Right cardiac atrium (tissue), 5 donors: ENCODE measurements around the gene VWA7. TPM values are rescaled to one million over a fixed set of nuclear protein-coding genes. Genes with fewer than 3 reads are reported as not detected.

Experiments used
- ATAC-seq, 2 donors: fragments of 200-7000 bp; cut with Tn5 transposase; one replicate each; pipeline versions ENCODE4 v1.8.0 to v1.9.1; 2020; ENCODE audit warnings: moderate library complexity in 2 of 2, mild to moderate bottlenecking in 1 of 2
- DNase-seq, 3 donors: peaks; one replicate each; pipeline ENCODE4 v3.0.0-alpha.2; 2020
- H3K27ac ChIP-seq: one replicate; pipeline ENCODE4 v1.5.1; 2013; ENCODE audit warnings: mild to moderate bottlenecking, low read length, control low read depth, moderate library complexity
- H3K27me3 ChIP-seq: one replicate; pipeline ENCODE4 v1.6.1; 2013; ENCODE audit not compliant: control insufficient read depth, insufficient read depth
- H3K4me1 ChIP-seq: one replicate; pipeline ENCODE4 v1.6.1; 2013; ENCODE audit warnings: low read length; ENCODE audit not compliant: control insufficient read depth, insufficient read depth
- H3K4me3 ChIP-seq: one replicate; pipeline ENCODE4 v1.5.1; 2013; ENCODE audit warnings: low read length, control low read depth
- H3K9me3 ChIP-seq: one replicate; pipeline ENCODE4 v1.6.1; 2013; ENCODE audit warnings: low read length; ENCODE audit not compliant: control insufficient read depth
- whole genome bisulfite sequencing: extraction: QIAGEN DNeasy Blood & Tissue Kit; methylation state at CpG from one replicate; pipeline ENCODE4 v1.1.7; 2013; 5-methylcytosine and 5-hydroxymethylcytosine counted together
- intact Hi-C, 4 donors: fragments of 100-400 bp; cut with DNase I; formaldehyde crosslinking; loops; one replicate each; pipeline versions ENCODE4 v1.11.0 to v1.14.0; 2022 to 2023
- polyA plus RNA-seq: library from polyadenylated mRNA; stranded (reverse); fragments of 200-250 nt; gene quantifications from one replicate; pipeline ENCODE4 v1.2.3, GENCODE V29; 2013
- total RNA-seq, 4 donors: library from RNA; stranded (reverse); fragmentation: NEBNext Ultra II Directional; extraction: Animal tissue kit (Norgen Biotek cat#: 25700); gene quantifications; one replicate each; pipeline ENCODE4 v1.2.1, GENCODE V29; 2021
- donor health status: healthy with polysubstance abuse.
- donor health status: DM: no; HTN: yes; CAD: no.
- donor health status: DM: no; HTN: no; CAD: no.
- donor health status: DM: no; HTN: yes; CAD: no; lungs with severe emphysema.
- donor health status: DM: yes; HTN: yes; CAD: no.

The VWA7 gene
- total and polyA plus RNA-seq, 5 donors = 3.2 to 12.8 (median 7.0) TPM

- peaks cover 9% of the 10 kb centered on the region for H3K4me1 ChIP-seq
- H3K9me3 ChIP-seq = no peaks in the 10 kb centered on the region
- WGBS = under 1% methylated on average over 18 of the region's 18 CpGs
- H3K27me3 ChIP-seq = no peaks in the 10 kb centered on the region
- intact Hi-C loops = loop anchor here in 2 of 4 donors (5.0 to 10.0 kb wide), 2 partner anchors 37 to 100 kb away; no protein-coding TSS in a partner anchor
- ATAC-seq (peak; percentile 2 to 44), DNase-seq (peak; percentile 61 to 69 (median 67))
- peak overlapping the region; percentile 49 for H3K27ac ChIP-seq
- H3K4me3 ChIP-seq = peak overlapping the region; percentile 86
Observed at GRCh38 chr6:31734821-31735406, 42.2 kb downstream of the VWA7 start.

- no peaks in the 10 kb centered on the region for H3K9me3 ChIP-seq
- 9% methylated on average over 2 of the region's 2 CpGs for WGBS
- H3K27ac ChIP-seq = peak overlapping the region; percentile 49
- H3K27me3 ChIP-seq = no peaks in the 10 kb centered on the region
- H3K4me3 ChIP-seq = peak overlapping the region; percentile 86
- intact Hi-C loops = loop anchor here in 1 of 4 donors (10.0 kb wide), 1 partner anchor 100 kb away; no protein-coding TSS in a partner anchor
- ATAC-seq (no peak), DNase-seq (peak in 1 of 3 donors; percentile 77)
- peaks cover 9% of the 10 kb centered on the region for H3K4me1 ChIP-seq
Observed at GRCh38 chr6:31734247-31734820, 42.8 kb downstream of the VWA7 start.

- no peak for DNase-seq
- no peaks in the 10 kb centered on the region for H3K9me3 ChIP-seq
- WGBS = 83% methylated on average over 4 of the region's 4 CpGs
- H3K27ac ChIP-seq = peak overlapping the region; percentile 49
- no peaks in the 10 kb centered on the region for H3K27me3 ChIP-seq
- no peak overlapping the region for H3K4me3 ChIP-seq
- peaks cover 9% of the 10 kb centered on the region for H3K4me1 ChIP-seq
- intact Hi-C loops = loop anchor here in 1 of 4 donors (10.0 kb wide), 1 partner anchor 101 kb away; no protein-coding TSS in a partner anchor
- no peak for ATAC-seq
Observed at GRCh38 chr6:31733734-31734133, 43.4 kb downstream of the VWA7 start.

- WGBS = 59% methylated on average over 3 of the region's 3 CpGs
- H3K27ac ChIP-seq = no peak overlapping the region
- H3K9me3 ChIP-seq = no peaks in the 10 kb centered on the region
- H3K27me3 ChIP-seq = no peaks in the 10 kb centered on the region
- H3K4me3 ChIP-seq = no peak overlapping the region
- DNase-seq (no peak), ATAC-seq (no peak)
- H3K4me1 ChIP-seq = peaks cover 9% of the 10 kb centered on the region
- intact Hi-C loops = loop anchor here in 1 of 4 donors (10.0 kb wide), 1 partner anchor 103 kb away; no protein-coding TSS in a partner anchor
Observed at GRCh38 chr6:31732029-31732428, 45.1 kb downstream of the VWA7 start.

- Histone ChIP-seq H3K4me1 (peaks cover 6% of the 10 kb centered on the region), H3K27ac (peak overlapping the region; percentile 57), H3K9me3 (no peaks in the 10 kb centered on the region), H3K27me3 (no peaks in the 10 kb centered on the region), H3K4me3 (peak overlapping the region; percentile 81)
- intact Hi-C loops = loop anchor here in 1 of 4 donors (10.0 kb wide), 1 partner anchor 104 kb away; no protein-coding TSS in a partner anchor
- DNase-seq (no peak), ATAC-seq (no peak)
- 87% methylated on average over 11 of the region's 11 CpGs for WGBS
Observed at GRCh38 chr6:31730631-31731086, 46.5 kb downstream of the VWA7 start.

- intact Hi-C loops = loop anchor here in 3 of 4 donors (2.0 to 10.0 kb wide), 4 partner anchors 48 to 105 kb away; partner anchors contain the start of genes CSNK2B (in 1 of the 3), HSPA1B (in 1 of the 3), LY6G5B (in 1 of the 3) and LY6G5C (in 1 of the 3)
- Histone ChIP-seq H3K9me3 (no peaks in the 10 kb centered on the region), H3K27ac (peak overlapping the region; percentile 95), H3K4me1 (peaks cover 6% of the 10 kb centered on the region), H3K4me3 (peak overlapping the region; percentile 81), H3K27me3 (no peaks in the 10 kb centered on the region)
- 1% methylated on average over 46 of the region's 46 CpGs for WGBS
- peak; percentile 94 to 98 (median 98) for DNase-seq
- peak; percentile 90 to 92 for ATAC-seq
Observed at GRCh38 chr6:31729979-31730630, 47.0 kb downstream of the VWA7 start.

GRCh38 chr6:31729515-31729978 is 47.6 kb downstream of the VWA7 start:
- intact Hi-C loops = loop anchor here in 2 of 4 donors (2.0 to 10.0 kb wide), 4 partner anchors 47 to 105 kb away; partner anchors contain the start of genes CSNK2B (in 1 of the 2), HSPA1B (in 1 of the 2), LY6G5B (in 1 of the 2) and LY6G5C (in 1 of the 2)
- peak; percentile 93 to 97 (median 97) for DNase-seq
- H3K9me3 ChIP-seq = no peaks in the 10 kb centered on the region
- H3K4me3 ChIP-seq = peak overlapping the region; percentile 81
- peak overlapping the region; percentile 95 for H3K27ac ChIP-seq
- ATAC-seq = peak; percentile 88 to 91
- under 1% methylated on average over 29 of the region's 29 CpGs for WGBS
- H3K4me1 ChIP-seq = peaks cover 4% of the 10 kb centered on the region
- no peaks in the 10 kb centered on the region for H3K27me3 ChIP-seq

GRCh38 chr6:31728767-31729514 is 48.2 kb downstream of the VWA7 start, which contains the start of gene DDAH2:
DDAH2 (minus strand) TSS chr6:31729299; CDS start chr6:31729161, 138 bp downstream.
- DNase-seq (peak in 2 of 3 donors; percentile 67 to 82), ATAC-seq (peak; percentile 36 to 53)
- no peaks in the 10 kb centered on the region for H3K9me3 ChIP-seq
- intact Hi-C loops = loop anchor here in 2 of 4 donors (2.0 to 10.0 kb wide), 4 partner anchors 47 to 106 kb away; partner anchors contain the start of genes CSNK2B (in 1 of the 2), HSPA1B (in 1 of the 2), LY6G5B (in 1 of the 2) and LY6G5C (in 1 of the 2)
- no peaks in the 10 kb centered on the region for H3K27me3 ChIP-seq
- peak within 1 kb of the TSS; percentile 81 for H3K4me3 ChIP-seq
- WGBS = 12% methylated on average over 36 of the region's 36 CpGs
- H3K4me1 ChIP-seq = no peaks in the 10 kb centered on the region
- H3K27ac ChIP-seq = peak within 1 kb of the TSS; percentile 95

GRCh38 chr6:31727717-31728671 is 49.1 kb downstream of the VWA7 start:
- WGBS = 69% methylated on average over 41 of the region's 41 CpGs
- Histone ChIP-seq H3K9me3 (no peaks in the 10 kb centered on the region), H3K27me3 (no peaks in the 10 kb centered on the region), H3K27ac (peak overlapping the region; percentile 95), H3K4me1 (no peaks in the 10 kb centered on the region), H3K4me3 (peak overlapping the region; percentile 81)
- no peak for ATAC-seq
- DNase-seq = peak in 2 of 3 donors; percentile 71 to 74
- intact Hi-C loops = loop anchor here in 2 of 4 donors (2.0 to 10.0 kb wide), 4 partner anchors 46 to 107 kb away; partner anchors contain the start of genes CSNK2B (in 1 of the 2), HSPA1B (in 1 of the 2), LY6G5B (in 1 of the 2) and LY6G5C (in 1 of the 2)
